ENCODE results near the gene CCDC197. TPM values are rescaled to one million over a fixed set of nuclear protein-coding genes. Genes with fewer than 3 reads are reported as not detected.
A peak's percentile ranks its signal among the peaks of the same experiment; 100 is the strongest.

The CCDC197 gene
- total RNA-seq, 1 donor from 2014 or later: 1.2 TPM

GRCh38 chr14:94038921-94039629 is 42.0 kb downstream of the CCDC197 start:
- Histone ChIP-seq H3K4me3 (no peak overlapping the region), H3K27ac (replicated peaks) (no peak overlapping the region), H3K36me3 (no peaks in the 10 kb centered on the region), H3K9me3 (replicated peaks) (no peaks in the 10 kb centered on the region), H3K4me1 (peaks cover 42% of the 10 kb centered on the region), H3K27me3 (ENCODE audit: low read depth) (no peaks in the 10 kb centered on the region)
- intact Hi-C loops (cut with micrococcal nuclease): loop anchor here (10.0 kb wide), 1 partner anchor 96 kb away; no protein-coding TSS in a partner anchor
- no peak for DNase-seq
- TF ChIP-seq CTCF (IDR thresholded peaks at IDR 0.05; ENCODE audit: borderline replicate concordance): no peak

GRCh38 chr14:94040247-94040646 is 43.1 kb downstream of the CCDC197 start:
- no peak for DNase-seq
- H3K9me3 ChIP-seq (replicated peaks): no peaks in the 10 kb centered on the region
- TF ChIP-seq CTCF (IDR thresholded peaks at IDR 0.05; ENCODE audit: borderline replicate concordance): no peak
- H3K27ac ChIP-seq (replicated peaks): no peak overlapping the region
- H3K27me3 ChIP-seq (ENCODE audit: low read depth): no peaks in the 10 kb centered on the region
- intact Hi-C loops (cut with micrococcal nuclease): no loop called here
- peaks cover 42% of the 10 kb centered on the region for H3K4me1 ChIP-seq
- H3K36me3 ChIP-seq: no peaks in the 10 kb centered on the region
- no peak overlapping the region for H3K4me3 ChIP-seq

GRCh38 chr14:94040796-94041195 is 43.7 kb downstream of the CCDC197 start:
- no peak overlapping the region for H3K4me3 ChIP-seq
- intact Hi-C loops (cut with micrococcal nuclease): no loop called here
- DNase-seq: no peak
- H3K27ac ChIP-seq (replicated peaks): no peak overlapping the region
- no peak for TF ChIP-seq CTCF (IDR thresholded peaks at IDR 0.05; ENCODE audit: borderline replicate concordance)
- H3K4me1 ChIP-seq: peaks cover 40% of the 10 kb centered on the region
- peaks cover 4% of the 10 kb centered on the region for H3K36me3 ChIP-seq
- H3K9me3 ChIP-seq (replicated peaks): no peaks in the 10 kb centered on the region
- no peaks in the 10 kb centered on the region for H3K27me3 ChIP-seq (ENCODE audit: low read depth)

- H3K9me3 ChIP-seq (replicated peaks): no peaks in the 10 kb centered on the region
- no peak for TF ChIP-seq CTCF (IDR thresholded peaks at IDR 0.05; ENCODE audit: borderline replicate concordance)
- intact Hi-C loops (cut with micrococcal nuclease): no loop called here
- DNase-seq: peak; percentile 64
- H3K36me3 ChIP-seq: peaks cover 12% of the 10 kb centered on the region
- H3K4me1 ChIP-seq: peaks cover 31% of the 10 kb centered on the region
- H3K27me3 ChIP-seq (ENCODE audit: low read depth): no peaks in the 10 kb centered on the region
- peak overlapping the region; percentile 27 for H3K4me3 ChIP-seq
- H3K27ac ChIP-seq (replicated peaks): peak overlapping the region; percentile 85
Measured at GRCh38 chr14:94041551-94042346, 44.6 kb downstream of the CCDC197 start.

- TF ChIP-seq CTCF (IDR thresholded peaks at IDR 0.05; ENCODE audit: borderline replicate concordance): no peak
- no peaks in the 10 kb centered on the region for H3K9me3 ChIP-seq (replicated peaks)
- H3K4me3 ChIP-seq: peak overlapping the region; percentile 27
- intact Hi-C loops (cut with micrococcal nuclease): no loop called here
- no peaks in the 10 kb centered on the region for H3K27me3 ChIP-seq (ENCODE audit: low read depth)
- peak overlapping the region; percentile 85 for H3K27ac ChIP-seq (replicated peaks)
- DNase-seq: no peak
- peaks cover 29% of the 10 kb centered on the region for H3K4me1 ChIP-seq
- peaks cover 20% of the 10 kb centered on the region for H3K36me3 ChIP-seq
Measured at GRCh38 chr14:94042433-94043091, 45.5 kb downstream of the CCDC197 start.

All from left ventricle myocardium inferior (tissue), 1 donor.